NCI-H345 treated with DMSO at 0.1 percent for 48 hours (cell line): ENCODE measurements around the gene COL6A1.
"Not testable (repeated sequence)": the region's sequence is repeated elsewhere in the genome, so short reads cannot be mapped to it uniquely, and the experiment has no call there.

Source experiments
- DNase-seq: peaks from one replicate; lab custom pipeline; 2025; ENCODE audit not compliant: unreplicated experiment; lab: John Stamatoyannopoulos, UW

The COL6A1 gene

GRCh38 chr21:45945066-45945867 is 36.3 kb upstream of the COL6A1 start:
- DNase-seq, result no peak

- no peak for DNase-seq
Measured at GRCh38 chr21:45945868-45946210, 35.7 kb upstream of the COL6A1 start.

- peak; percentile 3 for DNase-seq
Measured at GRCh38 chr21:45947296-45947695, 34.3 kb upstream of the COL6A1 start.

GRCh38 chr21:45947716-45948255 is 33.8 kb upstream of the COL6A1 start:
- no peak for DNase-seq

- peak; percentile 13 for DNase-seq
Measured at GRCh38 chr21:45948576-45949141, 32.9 kb upstream of the COL6A1 start.

GRCh38 chr21:45949928-45950739 is 31.4 kb upstream of the COL6A1 start:
- no peak for DNase-seq

- peak; percentile 26 for DNase-seq
Measured at GRCh38 chr21:45950740-45951515, 30.6 kb upstream of the COL6A1 start.

GRCh38 chr21:45951676-45952075 is 29.9 kb upstream of the COL6A1 start:
- no peak for DNase-seq

GRCh38 chr21:45952527-45952926 is 29.0 kb upstream of the COL6A1 start:
- DNase-seq, result not testable (repeated sequence)

GRCh38 chr21:45952974-45953373 is 28.6 kb upstream of the COL6A1 start:
- no peak for DNase-seq

GRCh38 chr21:45954261-45954660 is 27.3 kb upstream of the COL6A1 start:
- no peak for DNase-seq

- no peak for DNase-seq
Measured at GRCh38 chr21:45954921-45955320, 26.6 kb upstream of the COL6A1 start.

GRCh38 chr21:45957551-45957950 is 24.0 kb upstream of the COL6A1 start:
- DNase-seq, result no peak

- no peak for DNase-seq
Measured at GRCh38 chr21:45957981-45958600, 23.5 kb upstream of the COL6A1 start.

GRCh38 chr21:45959182-45959581 is 22.4 kb upstream of the COL6A1 start:
- DNase-seq, result no peak

GRCh38 chr21:45959779-45960390 is 21.7 kb upstream of the COL6A1 start:
- no peak for DNase-seq

- DNase-seq, result not testable (repeated sequence)
Measured at GRCh38 chr21:45961408-45961807, 20.2 kb upstream of the COL6A1 start.

GRCh38 chr21:45962531-45963231 is 18.9 kb upstream of the COL6A1 start:
- DNase-seq, result no peak

GRCh38 chr21:45963232-45963570 is 18.4 kb upstream of the COL6A1 start:
- no peak for DNase-seq

GRCh38 chr21:45964649-45965048 is 16.9 kb upstream of the COL6A1 start:
- DNase-seq, result no peak
